GM19463 (cell line): Measurements from ENCODE around the gene PAM.
A peak's percentile ranks its signal among the peaks of the same experiment; 100 is the strongest.
"Not testable (repeated sequence)": the region's sequence is repeated elsewhere in the genome, so short reads cannot be mapped to it uniquely, and the experiment has no call there.

Source experiments
- ATAC-seq: cut with Tn5 transposase; IDR thresholded peaks from one replicate; pipeline ENCODE4 v1.9.1; 2021; ENCODE audit warnings: mild to moderate bottlenecking, moderate library complexity; ENCODE audit not compliant: unreplicated experiment

PAM gene

GRCh38 chr5:102750151-102750834, 4.8 kb upstream of the PAM start:
- no peak for ATAC-seq

- ATAC-seq = not testable (repeated sequence)
Observed at GRCh38 chr5:102751903-102752376, 3.2 kb upstream of the PAM start.

- ATAC-seq = peak; percentile 1
Observed at GRCh38 chr5:102753889-102754766, 977 bp upstream of the PAM start.

GRCh38 chr5:102755686-102756371, 724 bp downstream of the PAM start:
- ATAC-seq = peak; percentile 60

GRCh38 chr5:102758576-102758975, 3.5 kb downstream of the PAM start:
- ATAC-seq = no peak

GRCh38 chr5:102759289-102759688, 4.2 kb downstream of the PAM start:
- ATAC-seq = no peak

- ATAC-seq = no peak
Observed at GRCh38 chr5:102759700-102760099, 4.6 kb downstream of the PAM start.

- no peak for ATAC-seq
Observed at GRCh38 chr5:102760815-102761214, 5.7 kb downstream of the PAM start.

- peak; percentile 74 for ATAC-seq
Observed at GRCh38 chr5:102762095-102762534, 7.0 kb downstream of the PAM start.

GRCh38 chr5:102762562-102763227, 7.6 kb downstream of the PAM start:
- ATAC-seq = no peak

- no peak for ATAC-seq
Observed at GRCh38 chr5:102763734-102764133, 8.6 kb downstream of the PAM start.

GRCh38 chr5:102764381-102765004, 9.4 kb downstream of the PAM start:
- no peak for ATAC-seq

- ATAC-seq = no peak
Observed at GRCh38 chr5:102765350-102765749, 10.2 kb downstream of the PAM start.

- ATAC-seq = no peak
Observed at GRCh38 chr5:102766295-102767090, 11.4 kb downstream of the PAM start.

- ATAC-seq = no peak
Observed at GRCh38 chr5:102767862-102768261, 12.8 kb downstream of the PAM start.

GRCh38 chr5:102770803-102771202, 15.7 kb downstream of the PAM start:
- no peak for ATAC-seq

GRCh38 chr5:102771435-102771834, 16.3 kb downstream of the PAM start:
- no peak for ATAC-seq

GRCh38 chr5:102772273-102772672, 17.2 kb downstream of the PAM start:
- no peak for ATAC-seq

GRCh38 chr5:102773133-102773532, 18.0 kb downstream of the PAM start:
- ATAC-seq = no peak

- ATAC-seq = not testable (repeated sequence)
Observed at GRCh38 chr5:102775756-102776155, 20.7 kb downstream of the PAM start.
